IgD-negative memory B cell (primary cell): ENCODE results near the gene HOXB8. TPM values are rescaled to one million over a fixed set of nuclear protein-coding genes. Genes with fewer than 3 reads are reported as not detected.

Experiments used
- H3K27ac Mint-ChIP-seq, 3 donors: one replicate each; pipeline ENCODE4 v1.8.0; 2020 to 2022; ENCODE audit warnings: mild to moderate bottlenecking in 3 of 3, mixed read lengths in 3 of 3, moderate library complexity in 1 of 3
- H3K27me3 Mint-ChIP-seq: one replicate; pipeline ENCODE4 v1.8.0; 2021; ENCODE audit warnings: mixed read lengths
- H3K36me3 Mint-ChIP-seq: one replicate; pipeline ENCODE4 v1.8.0; 2020; ENCODE audit warnings: mild to moderate bottlenecking, mixed read lengths
- H3K4me1 Mint-ChIP-seq, 3 donors: one replicate each; pipeline ENCODE4 v1.8.0; 2020 to 2022; ENCODE audit warnings: mixed read lengths in 3 of 3, mild to moderate bottlenecking in 1 of 3
- H3K4me3 Mint-ChIP-seq, 4 donors: one replicate each; pipeline ENCODE4 v1.8.0; 2020 to 2022; ENCODE audit warnings: mild to moderate bottlenecking in 4 of 4, mixed read lengths in 4 of 4, moderate library complexity in 3 of 4
- H3K9me3 Mint-ChIP-seq, 3 donors: one replicate each; pipeline ENCODE4 v1.8.0; 2020 to 2021; ENCODE audit warnings: mixed read lengths in 3 of 3, mild to moderate bottlenecking in 1 of 3
- polyA plus RNA-seq: library from polyadenylated mRNA; unstranded; fragments of 300-500 nt; fragmentation: Illumina TruSeq; gene quantifications from one replicate; pipeline ENCODE4 v1.2.3, GENCODE V29; 2021

The HOXB8 gene
- polyA plus RNA-seq, 1 donor from 2014 or later: not detected

DNA sequence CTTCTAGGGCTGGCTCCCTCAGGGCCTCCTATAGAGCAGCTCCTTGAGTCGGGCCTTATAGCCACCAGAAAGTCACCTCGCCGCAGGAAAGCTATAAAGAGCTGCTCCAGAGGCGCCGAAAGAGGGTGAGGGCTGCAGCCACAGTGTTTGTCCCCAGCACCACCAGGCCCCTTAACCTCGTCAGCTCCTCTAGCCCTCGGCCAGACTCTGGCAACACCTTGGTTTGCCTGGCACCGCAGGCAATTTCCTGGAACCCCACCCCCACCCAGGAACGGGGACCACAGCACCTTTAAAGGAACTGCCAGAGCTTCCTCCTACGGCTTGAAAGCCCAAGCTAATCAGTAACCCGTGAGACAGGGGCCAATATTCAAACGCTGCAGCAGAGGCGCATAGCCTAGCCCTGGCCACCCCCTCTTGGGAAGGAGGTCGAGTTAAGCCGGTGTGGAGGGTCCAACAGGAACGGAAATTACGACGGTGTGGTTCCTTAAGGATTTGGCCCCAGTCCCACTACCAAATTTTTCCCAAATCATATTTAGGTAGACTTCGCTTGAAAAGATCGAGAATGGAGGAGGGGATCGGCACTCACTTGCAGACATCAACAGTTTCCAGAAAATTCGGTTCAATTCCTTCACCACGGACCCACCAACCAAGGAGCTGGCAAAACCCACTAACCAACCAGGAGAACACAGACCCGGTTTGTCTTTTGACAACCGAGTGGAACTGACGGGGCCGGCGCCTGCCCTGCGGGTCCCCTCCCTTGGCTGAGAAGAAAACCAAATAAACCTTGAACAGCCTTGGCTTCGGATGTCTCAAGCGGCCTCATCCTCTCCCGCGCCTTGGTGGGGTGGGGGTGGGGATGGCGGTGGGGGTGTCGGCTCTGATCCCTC, 13.3 kb downstream of the HOXB8 start:
- Mint-ChIP-seq H3K4me1 (peaks cover 8 to 15% (median 14%) of the 10 kb centered on the region in 3 donors), H3K27ac (peak overlapping the region; percentile 49 to 73 (median 53))

GRCh38 chr17:48601207-48601538, 13.9 kb downstream of the HOXB8 start:
- H3K36me3 Mint-ChIP-seq: no peaks in the 10 kb centered on the region
- peaks cover 0 to 2% (median 0%) of the 10 kb centered on the region in 3 donors for H3K9me3 Mint-ChIP-seq
- H3K27ac Mint-ChIP-seq: peak overlapping the region; percentile 49 to 73 (median 53)
- H3K4me3 Mint-ChIP-seq: peak overlapping the region in 1 of 4 donors; percentile 60
- peaks cover 79% of the 10 kb centered on the region for H3K27me3 Mint-ChIP-seq
- H3K4me1 Mint-ChIP-seq: peaks cover 12 to 16% (median 15%) of the 10 kb centered on the region in 3 donors

More for the DNA sequence above, 13.3 kb downstream of the HOXB8 start:
- Mint-ChIP-seq H3K9me3 (peaks cover 0 to 2% (median 0%) of the 10 kb centered on the region in 3 donors), H3K27me3 (peaks cover 78% of the 10 kb centered on the region), H3K36me3 (no peaks in the 10 kb centered on the region), H3K4me3 (peak overlapping the region in 2 of 4 donors; percentile 60)

DNA sequence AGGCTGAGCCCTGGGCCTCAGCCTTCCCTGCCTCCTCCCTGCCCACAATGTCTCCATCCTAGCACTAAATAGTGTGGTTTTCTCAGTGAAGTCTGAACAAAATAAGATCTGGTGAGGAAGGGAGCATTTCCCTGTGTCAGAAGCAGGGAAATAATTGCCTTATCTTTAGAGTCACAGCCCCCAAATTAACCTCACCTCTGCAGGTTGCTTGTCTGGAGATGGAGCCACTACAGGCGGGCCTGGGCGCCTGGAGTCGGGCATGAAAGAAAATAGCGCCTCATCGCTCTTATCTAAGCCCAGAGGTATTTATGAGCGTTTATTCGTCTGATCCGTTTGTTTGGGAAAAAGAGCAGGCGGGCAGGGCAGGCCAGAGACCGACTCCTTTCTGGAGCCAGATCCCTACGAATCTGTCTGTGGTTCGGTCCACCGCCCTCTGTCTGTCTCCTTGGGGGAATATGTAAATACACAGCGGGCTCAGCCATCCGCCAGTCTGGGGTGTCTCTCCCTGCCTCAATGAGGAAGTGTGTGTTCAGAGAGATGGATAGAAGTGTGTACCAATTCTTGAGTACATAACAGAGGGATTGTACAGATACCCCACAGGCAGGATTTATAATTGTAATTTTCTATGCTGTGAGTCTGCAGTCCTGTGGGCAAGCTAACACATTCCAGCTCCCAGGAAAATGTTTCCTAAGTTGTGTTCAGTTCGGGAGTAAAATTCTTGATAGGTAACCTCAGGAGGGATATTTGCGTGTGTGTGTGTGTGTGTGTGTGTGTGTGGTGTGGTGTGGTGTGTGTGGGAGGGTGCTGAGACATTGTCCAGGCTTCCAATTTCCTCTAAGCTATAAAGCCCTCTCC, 14.6 kb downstream of the HOXB8 start:
- H3K27ac Mint-ChIP-seq: peak overlapping the region; percentile 49 to 73 (median 53)
- H3K9me3 Mint-ChIP-seq: peaks cover 0 to 2% (median 0%) of the 10 kb centered on the region in 3 donors
- H3K4me1 Mint-ChIP-seq: peaks cover 12 to 16% (median 15%) of the 10 kb centered on the region in 3 donors
- no peaks in the 10 kb centered on the region for H3K36me3 Mint-ChIP-seq
- peaks cover 83% of the 10 kb centered on the region for H3K27me3 Mint-ChIP-seq
- H3K4me3 Mint-ChIP-seq: peak overlapping the region in 1 of 4 donors; percentile 60

- peak overlapping the region in 1 of 4 donors; percentile 54 for H3K4me3 Mint-ChIP-seq
These were observed 15.7 kb downstream of the HOXB8 start for GRCh38 chr17:48599354-48599753.

GRCh38 chr17:48598736-48599135, 16.4 kb downstream of the HOXB8 start:
- Mint-ChIP-seq H3K36me3 (no peaks in the 10 kb centered on the region), H3K27ac (peak overlapping the region; percentile 37 to 86 (median 49)), H3K9me3 (peaks cover 0 to 2% (median 0%) of the 10 kb centered on the region in 3 donors), H3K4me3 (peak overlapping the region; percentile 12 to 91 (median 44)), H3K4me1 (peaks cover 13 to 19% (median 16%) of the 10 kb centered on the region in 3 donors), H3K27me3 (peaks cover 78% of the 10 kb centered on the region)

More at GRCh38 chr17:48599354-48599753, 15.7 kb downstream of the HOXB8 start:
- peaks cover 0 to 2% (median 0%) of the 10 kb centered on the region in 3 donors for H3K9me3 Mint-ChIP-seq
- no peaks in the 10 kb centered on the region for H3K36me3 Mint-ChIP-seq
- peaks cover 79% of the 10 kb centered on the region for H3K27me3 Mint-ChIP-seq
- peaks cover 12 to 16% (median 15%) of the 10 kb centered on the region in 3 donors for H3K4me1 Mint-ChIP-seq
- H3K27ac Mint-ChIP-seq: peak overlapping the region in 2 of 3 donors; percentile 44 to 49

GRCh38 chr17:48597778-48598631, 17.1 kb downstream of the HOXB8 start:
- H3K27ac Mint-ChIP-seq: peak overlapping the region; percentile 49 to 90 (median 86)
- H3K4me1 Mint-ChIP-seq: peaks cover 16 to 25% (median 17%) of the 10 kb centered on the region in 3 donors

GRCh38 chr17:48597528-48597777, 17.6 kb downstream of the HOXB8 start:
- Mint-ChIP-seq H3K4me3 (peak overlapping the region; percentile 54 to 93 (median 82)), H3K4me1 (peaks cover 15 to 27% (median 21%) of the 10 kb centered on the region in 3 donors), H3K9me3 (peaks cover 0 to 2% (median 0%) of the 10 kb centered on the region in 3 donors), H3K36me3 (no peaks in the 10 kb centered on the region), H3K27me3 (peaks cover 77% of the 10 kb centered on the region), H3K27ac (peak overlapping the region in 2 of 3 donors; percentile 49 to 90)

More at GRCh38 chr17:48597778-48598631, 17.1 kb downstream of the HOXB8 start:
- peaks cover 0 to 2% (median 0%) of the 10 kb centered on the region in 3 donors for H3K9me3 Mint-ChIP-seq
- H3K27me3 Mint-ChIP-seq: peaks cover 77% of the 10 kb centered on the region
- H3K36me3 Mint-ChIP-seq: no peaks in the 10 kb centered on the region
- H3K4me3 Mint-ChIP-seq: peak overlapping the region; percentile 54 to 93 (median 82)

GRCh38 chr17:48596735-48597527, 18.2 kb downstream of the HOXB8 start:
- Mint-ChIP-seq H3K9me3 (peaks cover 0 to 2% (median 0%) of the 10 kb centered on the region in 3 donors), H3K4me3 (peak overlapping the region; percentile 54 to 82 (median 76)), H3K27me3 (peaks cover 77% of the 10 kb centered on the region), H3K4me1 (peaks cover 14 to 26% (median 20%) of the 10 kb centered on the region in 3 donors), H3K27ac (peak overlapping the region; percentile 49 to 90 (median 53)), H3K36me3 (no peaks in the 10 kb centered on the region)

DNA sequence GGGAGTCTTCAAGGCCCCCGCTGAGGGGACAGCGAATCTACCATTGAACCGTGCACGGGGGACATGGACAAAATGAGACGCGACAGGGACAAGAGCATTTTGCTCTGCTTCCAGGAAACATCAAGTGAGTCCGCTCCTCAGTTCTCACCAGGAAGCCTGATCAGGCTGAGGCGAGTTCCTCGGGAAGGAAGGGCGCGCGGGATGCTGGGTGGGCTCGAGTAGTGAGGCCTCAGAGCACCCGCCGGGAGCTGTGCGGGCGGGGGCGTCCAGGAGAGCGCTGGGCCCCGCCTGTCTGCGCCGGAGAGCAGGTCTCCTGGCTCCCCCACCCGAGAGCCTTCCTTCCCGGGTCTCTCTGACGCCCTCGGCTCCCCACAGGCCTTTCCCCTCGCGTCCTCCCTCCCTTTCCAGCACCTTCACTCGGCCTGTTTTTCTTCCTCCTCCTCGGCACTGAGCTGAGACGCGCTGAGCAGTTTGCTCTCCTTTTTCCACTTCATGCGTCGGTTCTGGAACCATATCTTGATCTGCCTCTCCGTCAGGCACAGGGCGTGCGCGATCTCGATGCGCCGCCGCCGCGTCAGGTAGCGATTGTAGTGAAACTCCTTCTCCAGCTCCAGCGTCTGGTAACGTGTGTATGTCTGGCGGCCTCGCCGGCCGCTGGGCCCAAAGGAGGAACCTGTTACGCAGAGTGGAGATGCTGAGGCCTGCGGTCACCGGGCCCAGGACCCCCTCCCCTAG, 18.9 kb downstream of the HOXB8 start:
- H3K27ac Mint-ChIP-seq: peak overlapping the region; percentile 17 to 90 (median 71)
- H3K27me3 Mint-ChIP-seq: peaks cover 77% of the 10 kb centered on the region
- H3K9me3 Mint-ChIP-seq: peaks cover 0 to 2% (median 0%) of the 10 kb centered on the region in 3 donors
- H3K4me1 Mint-ChIP-seq: peaks cover 15 to 26% (median 20%) of the 10 kb centered on the region in 3 donors
- H3K4me3 Mint-ChIP-seq: peak overlapping the region; percentile 34 to 82 (median 72)
- no peaks in the 10 kb centered on the region for H3K36me3 Mint-ChIP-seq

DNA sequence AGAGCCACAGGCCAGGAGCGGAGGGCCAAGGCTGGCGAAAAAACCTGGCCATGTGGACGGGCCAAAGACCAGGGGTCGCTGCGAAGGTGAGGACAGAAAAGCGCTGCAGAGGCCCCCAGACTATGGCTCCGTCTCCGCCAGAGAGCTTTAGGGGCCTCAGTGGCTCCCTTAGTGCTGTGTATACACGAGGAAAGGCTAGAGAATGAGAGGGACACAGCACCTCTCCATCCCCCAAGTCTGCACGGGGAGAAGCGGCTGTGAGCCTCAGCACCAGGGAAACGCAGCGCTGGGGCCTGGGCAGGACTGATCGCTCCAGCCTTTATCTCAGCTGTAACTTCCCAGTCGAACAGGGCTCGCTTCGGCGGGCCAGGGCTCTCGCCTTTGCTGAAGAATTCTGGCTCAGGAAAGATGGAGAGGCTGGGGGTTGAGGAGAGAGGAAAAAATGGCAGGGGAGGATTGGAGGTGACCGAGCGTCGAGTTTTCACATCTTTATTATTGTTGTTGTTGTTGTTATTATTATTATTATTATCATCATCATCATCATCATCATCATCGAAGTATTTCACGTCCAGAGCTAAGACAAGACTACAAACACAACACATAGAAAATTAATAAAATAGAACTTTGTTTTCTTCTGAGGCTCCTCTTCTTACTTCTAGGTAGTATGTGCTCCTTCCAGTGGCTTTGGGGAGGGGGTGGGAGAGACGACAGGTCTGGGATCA, 19.7 kb downstream of the HOXB8 start:
- peaks cover 79% of the 10 kb centered on the region for H3K27me3 Mint-ChIP-seq
- H3K9me3 Mint-ChIP-seq: peaks cover 0 to 2% (median 0%) of the 10 kb centered on the region in 3 donors
- H3K4me3 Mint-ChIP-seq: peak overlapping the region in 2 of 4 donors; percentile 20 to 45
- no peaks in the 10 kb centered on the region for H3K36me3 Mint-ChIP-seq
- peak overlapping the region; percentile 10 to 71 (median 43) for H3K27ac Mint-ChIP-seq
- H3K4me1 Mint-ChIP-seq: peaks cover 15 to 26% (median 20%) of the 10 kb centered on the region in 3 donors

DNA sequence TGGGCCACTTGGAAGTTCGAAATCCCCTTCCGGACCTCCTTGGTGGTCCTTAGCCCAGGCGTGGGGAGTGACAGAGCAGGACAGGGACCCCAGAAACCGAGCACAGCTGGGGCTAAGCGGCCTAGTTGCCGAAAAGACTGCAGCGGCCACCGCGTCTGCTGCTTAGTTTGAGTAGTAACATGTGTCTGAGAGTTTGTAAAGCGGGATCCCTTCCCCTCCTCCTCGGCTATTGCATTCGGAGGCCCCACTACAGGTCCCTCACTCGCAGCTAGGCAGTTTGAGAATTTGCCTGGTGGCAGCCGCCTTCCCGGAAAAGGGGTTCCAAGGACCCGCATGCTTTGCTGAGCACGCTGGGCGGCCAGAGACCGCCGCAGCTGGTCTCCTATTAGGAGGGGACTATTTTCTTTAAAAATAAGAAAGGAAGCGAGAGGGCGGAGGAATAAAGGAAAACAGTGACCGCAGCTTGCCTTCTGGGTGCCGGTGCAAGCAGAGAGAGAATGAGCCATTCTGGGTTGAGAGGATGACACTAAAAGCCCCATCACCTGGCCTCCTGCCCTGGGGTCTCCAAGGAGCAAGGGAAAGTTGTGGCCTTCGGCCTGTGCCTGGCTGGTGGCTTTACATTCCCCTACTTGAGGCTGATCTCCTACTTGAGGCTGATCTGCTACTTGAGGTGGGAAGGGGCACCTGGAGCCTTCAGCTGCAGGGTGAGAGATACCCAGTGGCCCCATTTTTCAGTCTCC, 20.4 kb downstream of the HOXB8 start:
- H3K27me3 Mint-ChIP-seq: peaks cover 81% of the 10 kb centered on the region
- H3K4me3 Mint-ChIP-seq: no peak overlapping the region
- H3K4me1 Mint-ChIP-seq: peaks cover 17 to 26% (median 21%) of the 10 kb centered on the region in 3 donors
- peaks cover 0 to 2% (median 0%) of the 10 kb centered on the region in 3 donors for H3K9me3 Mint-ChIP-seq
- H3K27ac Mint-ChIP-seq: peak overlapping the region; percentile 10 to 71 (median 43)
- H3K36me3 Mint-ChIP-seq: no peaks in the 10 kb centered on the region
